Measurements from ENCODE around the gene PPM1D. TPM values are rescaled to one million over a fixed set of nuclear protein-coding genes. Genes with fewer than 3 reads are reported as not detected.

Gene PPM1D
- total RNA-seq, 4 donors from 2014 or later, result 11.3 to 19.5 (median 15.2) TPM

GRCh38 chr17:60599220-60599619, 773 bp upstream of the PPM1D start:
- no peaks in the 10 kb centered on the region for H3K36me3 ChIP-seq
- 1 to 2% methylated on average over 17 of the region's 17 CpGs for WGBS, 2 donors
- H3K4me1 ChIP-seq, result peaks cover 6 to 13% of the 10 kb centered on the region in 2 donors
- H3K27me3 ChIP-seq, result no peaks in the 10 kb centered on the region
- DNase-seq, result no peak
- peak overlapping the region in 2 of 3 donors; percentile 44 to 92 for H3K4me3 ChIP-seq (replicated peaks in 1 of 3)
- TF ChIP-seq CTCF (IDR thresholded peaks at IDR 0.05), result no peak
- TF ChIP-seq POLR2A (IDR thresholded peaks at IDR 0.05), result peak in 1 of 2 donors; percentile 54
- intact Hi-C loops (cut with DNase I), result loop anchor here (5.0 kb wide), 1 partner anchor 207 kb away; the partner anchor contains the start of gene USP32
- peak overlapping the region; percentile 94 to 99 (median 96) for H3K27ac ChIP-seq
- no peaks in the 10 kb centered on the region for H3K9me3 ChIP-seq

GRCh38 chr17:60600490-60601446, 775 bp downstream of the PPM1D start:
- Histone ChIP-seq H3K9me3 (no peaks in the 10 kb centered on the region), H3K4me1 (peaks cover 12 to 13% of the 10 kb centered on the region in 2 donors), H3K27ac (peak overlapping the region; percentile 92 to 99 (median 94)), H3K27me3 (no peaks in the 10 kb centered on the region), H3K36me3 (no peaks in the 10 kb centered on the region), H3K4me3 (replicated peaks in 1 of 3) (peak overlapping the region; percentile 56 to 92 (median 89))
- intact Hi-C loops (cut with DNase I), result no loop called here
- 0 to 2% methylated on average over 18 to 25 of the region's 69 CpGs for WGBS, 2 donors
- peak; percentile 72 to 80 for DNase-seq
- TF ChIP-seq POLR2A (IDR thresholded peaks at IDR 0.05) (peak in 1 of 2 donors; percentile 39), CTCF (IDR thresholded peaks at IDR 0.05) (peak in 5 of 6 experiments; percentile 17 to 76 (median 62))

DNA sequence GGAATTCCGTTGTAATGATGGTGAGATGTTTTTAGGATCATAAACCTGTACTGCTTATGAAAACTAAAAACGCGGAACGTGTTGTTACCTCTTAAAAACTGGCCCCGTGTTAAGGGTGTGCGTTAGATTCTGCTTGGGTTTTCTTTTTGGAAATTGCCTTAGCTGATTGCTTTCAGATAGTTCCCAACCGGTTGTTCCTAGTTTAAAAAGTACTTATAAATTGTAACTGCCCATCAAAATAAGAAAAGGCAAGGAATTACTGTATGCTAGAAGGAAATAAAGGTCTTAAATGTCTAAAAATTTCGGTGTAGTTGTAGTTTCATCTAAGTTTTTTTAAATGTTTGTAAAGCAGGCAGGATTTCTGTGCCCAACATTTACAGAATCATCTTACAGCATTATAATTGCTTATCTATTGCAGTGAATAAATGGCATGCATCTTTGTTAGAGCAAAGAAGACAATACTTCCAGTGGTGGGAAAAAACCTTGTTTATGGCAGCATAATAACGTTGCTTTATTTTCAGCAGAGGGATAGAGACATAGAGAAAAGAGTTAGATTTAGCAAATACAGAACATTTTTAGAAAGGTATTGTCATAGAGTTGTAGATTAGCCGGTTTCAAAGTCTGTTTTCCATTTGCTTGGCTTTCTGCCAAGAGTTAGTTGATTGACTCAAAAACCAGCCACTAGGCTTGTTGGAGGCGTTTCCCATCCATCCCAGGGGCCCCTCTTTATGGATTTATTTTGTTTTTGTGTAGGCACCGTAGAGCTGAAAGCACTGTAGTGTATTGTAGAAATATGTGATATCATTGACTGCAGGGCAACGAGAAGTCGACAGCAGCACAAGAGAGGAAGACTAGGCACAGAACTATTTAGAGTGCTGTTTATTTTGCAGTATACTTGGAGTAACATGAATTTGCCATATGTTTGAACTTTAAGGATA, 1.7 kb downstream of the PPM1D start:
- peak overlapping the region in 2 of 3 donors; percentile 94 to 99 for H3K27ac ChIP-seq
- H3K4me1 ChIP-seq, result peaks cover 12 to 13% of the 10 kb centered on the region in 2 donors
- peak overlapping the region; percentile 20 to 92 (median 56) for H3K4me3 ChIP-seq (replicated peaks in 1 of 3)
- no peaks in the 10 kb centered on the region for H3K9me3 ChIP-seq
- peak; percentile 30 to 35 for DNase-seq
- intact Hi-C loops (cut with DNase I), result no loop called here
- H3K27me3 ChIP-seq, result no peaks in the 10 kb centered on the region
- 0 to 1% methylated on average over 14 of the region's 14 CpGs for WGBS, 2 donors
- TF ChIP-seq POLR2A (IDR thresholded peaks at IDR 0.05) (peak in 1 of 2 donors; percentile 10), CTCF (IDR thresholded peaks at IDR 0.05) (no peak)
- H3K36me3 ChIP-seq, result no peaks in the 10 kb centered on the region

- H3K4me3 ChIP-seq (replicated peaks in 1 of 3), result peak overlapping the region; percentile 2 to 92 (median 20)
- 18 to 28% methylated on average over 12 of the region's 12 CpGs for WGBS, 2 donors
- DNase-seq, result no peak
- no peaks in the 10 kb centered on the region for H3K9me3 ChIP-seq
- peaks cover 12 to 13% of the 10 kb centered on the region in 2 donors for H3K4me1 ChIP-seq
- no peaks in the 10 kb centered on the region for H3K27me3 ChIP-seq
- H3K27ac ChIP-seq, result peak overlapping the region in 2 of 3 donors; percentile 58 to 99
- TF ChIP-seq CTCF (IDR thresholded peaks at IDR 0.05) (no peak), POLR2A (IDR thresholded peaks at IDR 0.05) (no peak)
- intact Hi-C loops (cut with DNase I), result no loop called here
- H3K36me3 ChIP-seq, result no peaks in the 10 kb centered on the region
These were observed 2.4 kb downstream of the PPM1D start for GRCh38 chr17:60602385-60602742.

Data from thyroid gland (tissue), 4 donors.